IPS-NIHi7 (cell line): ENCODE measurements around the gene TMSB10.
"Not testable (repeated sequence)": the region's sequence is repeated elsewhere in the genome, so short reads cannot be mapped to it uniquely, and the experiment has no call there.

Experiments used
- DNase-seq: peaks from one replicate; pipeline ENCODE4 v3.0.0; 2012; ENCODE audit warnings: mixed read lengths; ENCODE audit errors: extremely low spot score

The TMSB10 gene

DNA sequence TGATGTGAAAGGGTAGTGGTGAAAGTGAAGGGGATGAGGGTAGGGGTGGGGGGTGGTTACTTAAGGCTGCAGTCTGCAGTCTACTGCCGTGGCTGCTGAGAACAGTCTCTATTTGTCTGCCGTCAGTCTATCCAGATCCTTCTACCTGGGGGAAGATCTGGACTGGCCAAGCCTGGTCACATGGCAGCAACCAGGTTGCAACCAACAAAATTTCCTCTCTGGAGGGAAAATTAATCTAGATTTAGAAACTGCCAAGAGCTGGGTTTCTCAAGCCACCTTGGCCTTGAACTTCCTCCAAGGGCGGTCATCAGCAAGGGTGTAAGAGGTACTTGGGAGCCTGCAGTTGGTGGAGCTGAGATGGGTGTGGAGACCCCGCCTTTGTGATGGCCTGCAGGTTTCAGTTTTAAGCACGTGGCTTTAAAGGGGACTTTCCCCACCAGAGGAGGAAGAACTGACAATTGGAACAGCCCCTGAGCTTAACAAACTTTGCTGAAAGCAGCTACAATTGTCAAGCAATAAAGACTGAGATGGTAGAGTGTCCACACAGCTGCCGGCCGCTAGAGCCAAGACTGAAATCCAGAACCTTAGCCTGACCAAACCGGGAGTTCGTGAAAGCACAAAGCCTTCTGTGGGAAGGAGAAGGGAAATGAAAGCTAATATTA, 34.1 kb downstream of the TMSB10 start:
- DNase-seq, result no peak

DNA sequence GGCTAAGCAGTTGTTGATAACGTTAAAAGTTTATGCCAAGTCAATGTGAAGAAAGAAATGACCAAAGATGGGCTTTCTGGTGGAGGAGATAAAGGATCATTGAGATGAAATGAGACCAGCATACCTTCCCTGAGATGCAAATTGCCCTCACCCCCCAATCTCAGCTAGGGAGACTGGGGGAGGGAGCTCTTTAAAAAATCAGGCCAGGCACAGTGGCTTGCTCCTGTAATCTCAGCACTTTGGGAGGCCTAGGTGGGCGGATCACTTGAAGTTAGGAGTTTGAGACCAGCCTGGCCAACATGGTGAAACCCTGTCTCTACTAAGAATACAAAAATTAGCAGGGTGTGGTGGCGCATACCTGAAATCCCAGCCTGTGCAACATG, 34.6 kb downstream of the TMSB10 start:
- no peak for DNase-seq

DNA sequence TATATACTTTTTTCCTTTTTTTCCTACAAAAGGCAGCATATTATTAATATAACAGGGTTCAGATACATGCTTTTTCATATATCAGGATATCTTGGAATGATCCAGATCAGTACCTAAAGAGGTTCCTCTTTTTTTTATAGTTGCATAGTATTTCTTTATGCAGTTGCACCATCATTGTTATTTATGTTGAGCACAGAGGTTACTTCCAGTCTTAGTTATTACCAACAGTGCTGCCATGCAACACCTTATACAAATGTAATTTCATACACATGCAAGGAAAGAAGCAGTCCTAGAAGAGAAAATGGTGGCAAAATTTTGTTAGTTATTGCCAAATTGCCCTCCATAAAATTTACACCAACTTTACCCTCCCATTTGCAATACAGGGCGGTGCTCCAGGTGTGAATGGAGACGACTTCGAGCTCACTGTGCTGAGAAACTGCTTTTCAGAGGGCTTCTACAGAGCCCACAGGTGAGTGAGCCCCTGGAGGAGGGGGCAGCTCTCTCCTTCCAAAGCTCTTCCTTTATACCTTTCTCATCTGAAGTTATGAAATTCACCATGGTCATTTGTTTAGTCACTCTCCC, 35.5 kb downstream of the TMSB10 start:
- DNase-seq, result no peak

DNA sequence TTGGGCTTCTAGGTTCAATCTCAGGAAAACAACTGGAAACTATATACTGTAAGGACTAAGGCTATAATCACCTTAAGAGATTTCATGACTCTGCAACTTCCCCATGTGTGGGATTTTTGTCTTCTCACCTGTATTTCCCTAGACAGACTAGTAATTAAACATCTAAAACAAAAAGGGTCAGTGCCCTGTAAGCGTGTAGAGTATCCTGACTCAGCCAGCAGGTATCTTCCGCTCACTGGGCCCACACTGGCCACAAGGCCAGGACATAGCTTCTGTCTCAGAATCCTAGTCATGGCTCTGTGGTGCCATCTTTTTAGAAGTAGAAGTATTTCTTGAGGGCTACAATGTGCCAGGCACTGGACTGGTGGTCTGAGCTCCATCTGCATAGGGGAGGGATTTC, 36.7 kb downstream of the TMSB10 start:
- DNase-seq, result no peak

DNA sequence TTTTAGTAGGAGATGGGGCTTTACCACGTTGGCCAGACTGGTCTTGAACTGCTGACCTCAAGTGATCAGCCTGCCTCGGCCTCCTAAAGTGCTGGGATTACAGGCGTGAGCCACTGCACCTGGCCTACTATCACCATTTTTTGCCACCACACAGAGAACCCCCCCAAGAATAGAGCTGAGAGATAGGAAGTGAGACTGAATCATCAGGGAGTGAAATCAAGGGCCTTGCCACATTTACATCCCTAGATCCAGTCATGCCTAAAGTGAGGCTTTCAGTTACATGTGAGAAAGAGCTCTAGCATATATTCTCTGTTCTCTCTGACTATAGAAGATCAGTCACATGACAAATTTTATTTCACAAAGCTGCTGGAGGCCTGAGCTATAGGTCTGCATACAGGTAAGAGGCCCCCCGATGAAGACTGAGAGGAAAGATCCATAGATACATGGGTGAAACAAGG, 37.5 kb downstream of the TMSB10 start:
- DNase-seq, result no peak

DNA sequence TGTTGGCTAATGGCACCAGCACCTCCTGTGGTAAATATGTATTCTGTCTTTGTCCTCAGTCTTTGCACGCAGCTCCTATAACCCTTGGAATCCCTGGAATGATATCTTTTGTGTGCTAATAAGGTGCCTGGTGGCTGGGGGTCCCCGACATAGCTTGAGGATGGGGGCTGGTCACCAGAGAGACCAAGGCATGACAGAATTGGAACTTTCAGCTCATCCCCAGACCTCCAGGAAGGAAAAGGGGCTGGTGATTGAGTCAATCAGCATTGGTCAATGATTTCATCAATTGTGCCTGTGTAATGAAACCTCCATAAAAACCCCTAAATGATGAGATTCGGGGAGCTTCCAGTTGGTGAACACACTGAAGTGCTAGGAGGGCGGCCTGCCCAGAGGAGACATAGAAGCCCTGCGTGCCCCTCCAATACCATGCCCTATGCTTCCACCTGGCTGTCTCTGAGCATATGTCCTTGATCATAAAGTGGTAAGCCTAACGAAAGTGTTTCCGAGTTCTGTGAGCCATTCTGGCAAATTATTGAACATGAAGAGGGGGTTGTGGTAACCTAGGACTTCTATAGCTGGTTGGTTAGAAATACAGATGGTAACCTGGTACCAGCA, 38.9 kb downstream of the TMSB10 start:
- DNase-seq, result no peak

DNA sequence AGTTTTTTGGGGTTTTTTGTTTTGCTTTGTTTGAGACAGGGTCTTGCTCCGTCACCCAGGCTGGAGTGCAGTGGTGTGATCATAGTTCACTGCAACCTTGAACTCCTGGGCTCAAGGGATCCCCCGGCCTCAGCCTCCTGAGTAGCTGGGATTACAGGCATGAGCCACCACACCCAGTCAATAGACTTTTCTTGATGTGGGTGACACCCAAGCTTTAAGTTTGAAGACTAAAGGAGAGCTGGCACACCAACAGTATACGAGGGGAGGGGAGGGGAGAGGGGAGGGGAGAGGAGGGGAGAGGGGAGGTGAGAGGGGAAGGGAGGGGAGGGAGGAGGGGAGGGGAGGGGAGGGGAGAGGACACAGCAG, 40.4 kb downstream of the TMSB10 start:
- DNase-seq, result not testable (repeated sequence)

DNA sequence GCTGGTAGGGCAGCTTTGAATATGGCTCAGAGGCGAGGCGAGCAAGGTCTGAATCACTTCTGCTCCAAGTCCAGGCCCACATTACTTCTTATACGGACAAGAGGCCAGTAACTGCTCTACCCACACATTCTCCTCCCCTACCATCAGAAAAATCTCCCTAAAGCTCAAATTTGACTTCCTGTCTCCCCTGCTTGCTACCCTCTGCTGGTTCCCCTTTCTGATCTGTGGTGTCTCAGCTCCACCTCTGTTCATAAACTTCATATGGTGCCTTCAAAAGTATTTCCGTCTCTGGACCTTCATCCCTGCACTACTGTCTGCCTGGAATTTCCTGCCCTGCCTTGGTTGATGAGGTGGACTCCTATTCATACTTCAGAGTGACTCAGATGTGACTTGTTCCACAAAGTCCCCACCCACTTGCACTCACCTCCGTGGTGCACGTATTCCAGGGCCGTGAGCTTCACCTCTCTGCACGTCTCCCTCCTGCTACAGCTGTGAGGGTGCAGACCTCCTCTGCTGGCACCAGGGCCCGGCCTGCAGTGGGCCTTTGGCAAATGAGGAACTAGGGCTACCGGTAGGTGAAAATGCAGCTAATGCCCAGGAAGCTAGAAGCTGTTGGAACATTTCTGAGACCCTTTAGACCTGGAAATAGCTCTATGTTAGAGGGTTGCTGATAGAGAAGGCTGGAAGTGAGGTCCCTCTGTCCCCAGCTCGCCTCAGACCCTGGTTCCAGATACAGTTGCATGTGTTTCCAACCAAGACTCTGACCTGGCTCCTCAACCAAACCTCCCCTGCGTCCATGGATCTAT, 41.0 kb downstream of the TMSB10 start:
- DNase-seq, result no peak

DNA sequence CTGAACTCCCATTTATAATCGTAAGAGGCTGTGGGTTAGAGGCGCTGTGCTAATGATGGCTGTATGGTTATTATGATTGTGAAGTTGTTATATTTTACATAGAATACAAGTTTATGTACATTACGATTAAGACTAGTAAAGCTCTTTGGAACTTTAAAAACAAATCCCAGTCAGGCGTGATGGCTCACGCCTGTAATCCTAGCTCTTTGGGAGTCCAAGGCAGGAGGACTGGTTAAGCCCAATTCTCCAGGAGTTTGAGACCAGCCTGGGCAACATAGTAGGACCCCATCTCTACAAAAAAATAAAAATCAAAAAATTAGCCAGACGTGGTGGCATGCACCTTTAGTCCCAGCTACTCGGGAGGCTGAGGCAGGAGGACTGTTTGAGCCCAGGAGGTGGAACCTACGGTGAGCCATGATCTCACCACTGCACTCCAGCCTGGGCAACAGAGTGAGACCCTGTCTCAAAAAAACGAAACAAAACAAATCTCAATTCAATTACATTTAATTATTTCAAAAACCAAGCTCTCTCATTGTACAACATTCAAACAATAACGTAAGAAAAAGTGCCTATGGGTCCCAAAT, 41.6 kb downstream of the TMSB10 start:
- no peak for DNase-seq

DNA sequence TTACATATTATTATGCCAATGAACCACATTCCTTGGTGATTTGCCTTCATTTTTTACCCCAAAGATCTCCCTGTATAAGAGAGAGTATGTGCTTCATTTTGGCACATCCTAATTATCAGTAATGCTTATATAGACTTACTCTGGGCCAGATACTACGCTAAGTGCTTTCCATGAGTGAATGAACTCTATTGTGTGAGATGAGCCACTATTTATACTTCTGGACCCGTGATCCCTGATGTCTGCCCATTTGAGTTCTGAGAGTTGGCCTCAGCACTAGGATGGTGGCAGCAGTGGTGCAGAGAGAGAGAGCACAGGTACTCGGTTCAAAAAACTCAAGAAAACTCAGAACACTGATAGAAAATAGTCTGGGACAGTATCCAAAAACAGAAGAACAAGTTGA, 48.1 kb downstream of the TMSB10 start:
- DNase-seq, result no peak

DNA sequence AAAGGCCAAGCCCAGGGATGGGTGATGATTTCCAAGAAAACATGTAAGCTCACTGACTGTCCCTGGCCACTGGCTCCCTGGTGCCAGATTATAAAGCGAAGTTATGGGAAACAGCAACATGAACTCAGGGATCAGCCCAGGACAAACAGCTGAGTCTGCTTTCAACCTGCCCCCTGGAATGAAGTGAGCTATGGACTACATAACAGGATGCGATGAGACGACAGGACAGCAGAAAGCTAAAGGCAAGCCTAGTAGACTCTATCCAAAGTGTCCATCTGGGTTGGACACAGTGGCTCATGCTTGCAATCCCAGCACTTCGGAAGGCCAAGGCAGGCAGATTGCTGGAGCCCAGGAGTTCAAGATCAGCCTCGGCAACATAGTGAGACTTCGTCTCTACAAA, 48.9 kb downstream of the TMSB10 start:
- DNase-seq, result no peak
